Body of pancreas (tissue), 4 donors: ENCODE data around the gene ASMTL. TPM values are rescaled to one million over a fixed set of nuclear protein-coding genes. Genes with fewer than 3 reads are reported as not detected.

Experiments used
- ATAC-seq: fragments of 150-250 bp; one replicate; pipeline ENCODE4 v1.9.1; 2016
- DNase-seq, 4 donors: peaks; one replicate each; pipeline ENCODE4 v3.0.0-alpha.2; 2019
- H3K27ac ChIP-seq, 4 donors: fragments of 200-600 bp; sonication (generic); 1 replicate in 3 of 4; 2 replicates in 1 of 4; pipeline versions ENCODE4 v1.5.1 to v1.6.1; 2016 to 2019; ENCODE audit warnings: mild to moderate bottlenecking in 1 of 4, mixed read lengths in 1 of 4, moderate library complexity in 1 of 4
- H3K27me3 ChIP-seq, 2 donors: fragments of 200-600 bp; sonication (generic); one replicate each; pipeline ENCODE4 v1.6.0; 2016; ENCODE audit warnings: mild to moderate bottlenecking in 1 of 2
- H3K36me3 ChIP-seq, 2 donors: fragments of 200-600 bp; sonication (generic); replicated peaks in 1 of 2; 2 replicates each; pipeline ENCODE4 v1.5.1; 2016; ENCODE audit warnings: low read depth in 2 of 2; ENCODE audit not compliant: insufficient read depth in 1 of 2
- H3K4me1 ChIP-seq: fragments of 200-600 bp; sonication (generic); one replicate; pipeline ENCODE4 v1.6.0; 2016
- H3K4me3 ChIP-seq, 2 donors: fragments of 200-600 bp; sonication (generic); 1 replicate in 1 of 2; 2 replicates in 1 of 2; pipeline ENCODE4 v1.5.1; 2016 to 2019
- H3K9me3 ChIP-seq, 3 donors: fragments of 200-600 bp; sonication (generic); 1 replicate in 2 of 3; 2 replicates in 1 of 3; pipeline ENCODE4 v1.5.1; 2016
- POLR2A ChIP-seq, 3 donors: fragments of 450-650 bp; IDR thresholded peaks; one replicate each; pipeline ENCODE4 v1.6.1; 2016; ENCODE audit warnings: antibody characterized with exemption in 3 of 3, mild to moderate bottlenecking in 2 of 3
- WGBS, 2 donors: methylation state at CpG; one replicate each; pipeline ENCODE4 v1.1.5; 2017; 5-methylcytosine and 5-hydroxymethylcytosine counted together
- intact Hi-C: fragments of 100-400 bp; cut with DNase I; formaldehyde crosslinking; loops from one replicate; pipeline ENCODE4 v1.15.1; 2023
- total RNA-seq, 2 donors: library from RNA; depleted of rRNA; stranded (reverse); fragments of >200 nt; gene quantifications; one replicate each; pipeline ENCODE4 v1.1.0, GENCODE V29; 2016
- TF ChIP-seq, protein P1 (sequence below), 7 experiments: fragments of 450-650 bp in 4 of 7; fragments of 200-600 bp in 3 of 7; sonication (generic) in 3 of 7; IDR thresholded peaks; one replicate each; pipeline ENCODE4 v1.5.1; 2016 to 2019; ENCODE audit warnings: antibody characterized with exemption in 7 of 7

ASMTL gene
- total RNA-seq, 2 donors from 2014 or later: 16.5 to 18.9 TPM

GRCh38 chrX:1355131-1356046 lies 97.3 kb downstream of the ASMTL start:
- ATAC-seq (no peak), DNase-seq (no peak)
- Histone ChIP-seq H3K9me3 (no peaks in the 10 kb centered on the region), H3K27me3 (no peaks in the 10 kb centered on the region), H3K4me3 (no peak overlapping the region), H3K27ac (no peak overlapping the region), H3K4me1 (no peaks in the 10 kb centered on the region), H3K36me3 (peaks cover 0 to 2% of the 10 kb centered on the region in 2 donors)
- 39 to 47% methylated on average over 10 of the region's 11 CpGs for WGBS, 2 donors
- TF ChIP-seq, protein P1, sequence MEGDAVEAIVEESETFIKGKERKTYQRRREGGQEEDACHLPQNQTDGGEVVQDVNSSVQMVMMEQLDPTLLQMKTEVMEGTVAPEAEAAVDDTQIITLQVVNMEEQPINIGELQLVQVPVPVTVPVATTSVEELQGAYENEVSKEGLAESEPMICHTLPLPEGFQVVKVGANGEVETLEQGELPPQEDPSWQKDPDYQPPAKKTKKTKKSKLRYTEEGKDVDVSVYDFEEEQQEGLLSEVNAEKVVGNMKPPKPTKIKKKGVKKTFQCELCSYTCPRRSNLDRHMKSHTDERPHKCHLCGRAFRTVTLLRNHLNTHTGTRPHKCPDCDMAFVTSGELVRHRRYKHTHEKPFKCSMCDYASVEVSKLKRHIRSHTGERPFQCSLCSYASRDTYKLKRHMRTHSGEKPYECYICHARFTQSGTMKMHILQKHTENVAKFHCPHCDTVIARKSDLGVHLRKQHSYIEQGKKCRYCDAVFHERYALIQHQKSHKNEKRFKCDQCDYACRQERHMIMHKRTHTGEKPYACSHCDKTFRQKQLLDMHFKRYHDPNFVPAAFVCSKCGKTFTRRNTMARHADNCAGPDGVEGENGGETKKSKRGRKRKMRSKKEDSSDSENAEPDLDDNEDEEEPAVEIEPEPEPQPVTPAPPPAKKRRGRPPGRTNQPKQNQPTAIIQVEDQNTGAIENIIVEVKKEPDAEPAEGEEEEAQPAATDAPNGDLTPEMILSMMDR (IDR thresholded peaks at IDR 0.05): no peak
- no peak for TF ChIP-seq POLR2A (IDR thresholded peaks at IDR 0.05)
- intact Hi-C loops: no loop called here

- no peaks in the 10 kb centered on the region for H3K4me1 ChIP-seq
Observed at GRCh38 chrX:1354036-1355019, 98.4 kb downstream of the ASMTL start.

More at GRCh38 chrX:1354036-1355019, 98.4 kb downstream of the ASMTL start:
- DNase-seq: no peak
- Histone ChIP-seq H3K27me3 (no peaks in the 10 kb centered on the region), H3K9me3 (no peaks in the 10 kb centered on the region), H3K36me3 (peaks cover 0 to 2% of the 10 kb centered on the region in 2 donors), H3K4me3 (no peak overlapping the region), H3K27ac (no peak overlapping the region)
- 61 to 71% methylated on average over 8 to 10 of the region's 11 CpGs for WGBS, 2 donors
- no peak for ATAC-seq
- TF ChIP-seq, protein P1 (IDR thresholded peaks at IDR 0.05): no peak
- TF ChIP-seq POLR2A (IDR thresholded peaks at IDR 0.05): no peak
- intact Hi-C loops: no loop called here

Other genes with a start within 250 kb of the ASMTL start
- gene CRLF2, start 240.3 kb downstream of the ASMTL start, total RNA-seq: not detected
- gene CSF2RA, start 184.1 kb downstream of the ASMTL start, total RNA-seq: 1 to 10 TPM; 2.0 to 3.4 TPM
- gene IL3RA, start 116.1 kb downstream of the ASMTL start, total RNA-seq: 1 to 10 TPM in 1 of 2 donors, under 1 TPM in 1; 0.78 to 1.3 TPM
- 100 to 1,000 TPM; 180 to 338 TPM for gene SLC25A6, start 60.8 kb downstream of the ASMTL start, total RNA-seq
- gene P2RY8, start 84.3 kb upstream of the ASMTL start, total RNA-seq: under 1 TPM; 0.66 to 0.78 TPM
- gene AKAP17A, start 138.7 kb upstream of the ASMTL start, total RNA-seq: 100 to 1,000 TPM in 1 of 2 donors, 10 to 100 TPM in 1; 55.5 to 162 TPM
- gene ASMT, start 162.2 kb upstream of the ASMTL start, total RNA-seq: not detected